Esophagus squamous epithelium (tissue), 5 donors: ENCODE measurements around the gene NLRP13. TPM values are rescaled to one million over a fixed set of nuclear protein-coding genes. Genes with fewer than 3 reads are reported as not detected.
"Not testable (repeated sequence)": the region's sequence is repeated elsewhere in the genome, so short reads cannot be mapped to it uniquely, and the experiment has no call there.

Experiments used
- DNase-seq: peaks from one replicate; lab custom pipeline; 2025; lab: John Stamatoyannopoulos, UW
- H3K27ac ChIP-seq, 4 donors: fragments of 200-600 bp; sonication (generic); one replicate each; pipeline ENCODE4 v1.5.1; 2016 to 2019; ENCODE audit warnings: mild to moderate bottlenecking in 1 of 4
- H3K27me3 ChIP-seq, 4 donors: fragments of 200-600 bp; sonication (generic); 1 replicate in 3 of 4; 2 replicates in 1 of 4; pipeline versions ENCODE4 v1.5.1 to v1.6.0; 2017 to 2021; ENCODE audit warnings: antibody characterized with exemption in 1 of 4
- H3K36me3 ChIP-seq, 3 donors: fragments of 200-600 bp; sonication (generic); one replicate each; pipeline ENCODE4 v1.5.1; 2016 to 2019
- H3K4me1 ChIP-seq, 3 donors: fragments of 200-600 bp; sonication (generic); one replicate each; pipeline ENCODE4 v1.5.1; 2017 to 2019
- H3K4me3 ChIP-seq, 4 donors: fragments of 200-600 bp; sonication (generic); 1 replicate in 3 of 4; 2 replicates in 1 of 4; pipeline ENCODE4 v1.5.1; 2016 to 2019; ENCODE audit warnings: mild to moderate bottlenecking in 2 of 4, moderate library complexity in 1 of 4
- H3K9me3 ChIP-seq, 3 donors: fragments of 200-600 bp; sonication (generic); one replicate each; pipeline ENCODE4 v1.5.1; 2016 to 2019
- CTCF ChIP-seq, 6 experiments: fragments of 450-650 bp in 4 of 6; fragments of 200-600 bp in 2 of 6; sonication (generic) in 2 of 6; IDR thresholded peaks; one replicate each; pipeline ENCODE4 v1.5.1; 2016 to 2019; ENCODE audit warnings: antibody characterized with exemption in 6 of 6, mild to moderate bottlenecking in 4 of 6, moderate library complexity in 4 of 6
- POLR2A ChIP-seq, 4 donors: fragments of 450-650 bp; IDR thresholded peaks; one replicate each; pipeline ENCODE4 v1.6.1; 2017; ENCODE audit warnings: antibody characterized with exemption in 4 of 4, mild to moderate bottlenecking in 4 of 4, moderate library complexity in 3 of 4
- WGBS, 2 donors: methylation state at CpG; one replicate each; pipeline ENCODE4 v1.1.5; 2018; 5-methylcytosine and 5-hydroxymethylcytosine counted together
- intact Hi-C: fragments of 100-400 bp; cut with DNase I; formaldehyde crosslinking; loops from one replicate; pipeline ENCODE4 v1.15.0; 2022
- total RNA-seq, 4 donors: library from RNA; depleted of rRNA; stranded (reverse); fragments of >200 nt; gene quantifications; one replicate each; pipeline ENCODE4 v1.1.0, GENCODE V29; 2016
- donor health status: DM: yes; HTN: yes; CAD: no.

NLRP13 gene
- total RNA-seq, 4 donors from 2014 or later = not detected

GRCh38 chr19:55939206-55939605 lies 7.1 kb upstream of the NLRP13 start:
- intact Hi-C loops = no loop called here
- H3K27me3 ChIP-seq = no peaks in the 10 kb centered on the region
- H3K27ac ChIP-seq = no peak overlapping the region
- TF ChIP-seq POLR2A (IDR thresholded peaks at IDR 0.05) (no peak), CTCF (IDR thresholded peaks at IDR 0.05) (no peak)
- 63 to 73% methylated on average over 6 to 7 of the region's 7 CpGs for WGBS, 2 donors
- H3K4me1 ChIP-seq = no peaks in the 10 kb centered on the region
- no peak overlapping the region for H3K4me3 ChIP-seq
- no peak for DNase-seq
- no peaks in the 10 kb centered on the region for H3K36me3 ChIP-seq
- H3K9me3 ChIP-seq = peaks cover 0 to 18% (median 0%) of the 10 kb centered on the region in 3 donors

- no peaks in the 10 kb centered on the region for H3K4me1 ChIP-seq
- no peak for TF ChIP-seq POLR2A (IDR thresholded peaks at IDR 0.05)
- TF ChIP-seq CTCF (IDR thresholded peaks at IDR 0.05) = no peak
- intact Hi-C loops = no loop called here
- DNase-seq = no peak
- H3K4me3 ChIP-seq = no peak overlapping the region
- H3K9me3 ChIP-seq = peaks cover 0 to 18% (median 0%) of the 10 kb centered on the region in 3 donors
- 78 to 83% methylated on average over 7 to 9 of the region's 9 CpGs for WGBS, 2 donors
- H3K27ac ChIP-seq = no peak overlapping the region
- no peaks in the 10 kb centered on the region for H3K27me3 ChIP-seq
- no peaks in the 10 kb centered on the region for H3K36me3 ChIP-seq
Measured at GRCh38 chr19:55935206-55935605, 3.1 kb upstream of the NLRP13 start.

GRCh38 chr19:55930996-55931515 lies 1.1 kb downstream of the NLRP13 start:
- Histone ChIP-seq H3K4me3 (no peak overlapping the region), H3K4me1 (no peaks in the 10 kb centered on the region)

GRCh38 chr19:55929258-55929657 lies 2.9 kb downstream of the NLRP13 start:
- intact Hi-C loops, H3K4me3 ChIP-seq, H3K27me3 ChIP-seq, H3K4me1 ChIP-seq, H3K9me3 ChIP-seq, H3K36me3 ChIP-seq, H3K27ac ChIP-seq, DNase-seq: not testable (repeated sequence)
- WGBS, 2 donors = 87 to 90% methylated on average over 5 of the region's 5 CpGs

More at GRCh38 chr19:55930996-55931515, 1.1 kb downstream of the NLRP13 start:
- H3K36me3 ChIP-seq = no peaks in the 10 kb centered on the region
- H3K9me3 ChIP-seq = peaks cover 0 to 9% (median 0%) of the 10 kb centered on the region in 3 donors
- no peaks in the 10 kb centered on the region for H3K27me3 ChIP-seq
- intact Hi-C loops = no loop called here
- WGBS, 2 donors = 70 to 76% methylated on average over 9 to 14 of the region's 14 CpGs
- no peak for DNase-seq
- TF ChIP-seq CTCF (IDR thresholded peaks at IDR 0.05) (no peak), POLR2A (IDR thresholded peaks at IDR 0.05) (no peak)
- H3K27ac ChIP-seq = no peak overlapping the region

DNA sequence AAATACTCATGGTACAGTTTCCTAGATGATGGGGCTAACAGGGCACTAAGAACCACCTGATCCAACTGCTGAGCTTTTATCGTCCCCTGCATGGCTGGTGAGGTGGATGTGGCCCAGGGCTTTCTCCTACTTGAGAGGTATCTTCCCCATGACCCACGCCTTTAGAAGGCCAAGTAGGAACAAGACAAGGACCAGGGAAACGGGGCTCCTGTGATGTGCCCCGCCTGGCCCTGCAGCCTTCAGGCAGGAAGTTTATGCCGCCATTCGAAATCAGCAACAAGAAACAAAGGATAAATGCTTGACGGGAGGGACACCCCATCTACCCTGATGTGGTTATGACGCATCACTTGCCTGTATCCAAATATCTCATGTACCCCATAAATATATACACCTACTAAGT lies 4.1 kb downstream of the NLRP13 start:
- H3K27me3 ChIP-seq = no peaks in the 10 kb centered on the region
- intact Hi-C loops = no loop called here
- WGBS, 2 donors = 74 to 84% methylated on average over 4 to 8 of the region's 8 CpGs
- H3K4me3 ChIP-seq = no peak overlapping the region
- no peaks in the 10 kb centered on the region for H3K4me1 ChIP-seq
- TF ChIP-seq CTCF (IDR thresholded peaks at IDR 0.05) (no peak), POLR2A (IDR thresholded peaks at IDR 0.05) (no peak)
- no peak overlapping the region for H3K27ac ChIP-seq
- DNase-seq = no peak
- peaks cover 0 to 7% (median 0%) of the 10 kb centered on the region in 3 donors for H3K9me3 ChIP-seq
- no peaks in the 10 kb centered on the region for H3K36me3 ChIP-seq

- 59 to 67% methylated on average over 5 of the region's 5 CpGs for WGBS, 2 donors
- H3K36me3 ChIP-seq = no peaks in the 10 kb centered on the region
- intact Hi-C loops = no loop called here
- no peak for TF ChIP-seq POLR2A (IDR thresholded peaks at IDR 0.05)
- TF ChIP-seq CTCF (IDR thresholded peaks at IDR 0.05) = no peak
- H3K9me3 ChIP-seq = peaks cover 0 to 23% (median 0%) of the 10 kb centered on the region in 3 donors
- no peaks in the 10 kb centered on the region for H3K27me3 ChIP-seq
- H3K4me1 ChIP-seq = no peaks in the 10 kb centered on the region
- H3K27ac ChIP-seq = no peak overlapping the region
- no peak for DNase-seq
- no peak overlapping the region for H3K4me3 ChIP-seq
Measured at GRCh38 chr19:55923556-55923955, 8.6 kb downstream of the NLRP13 start.
